GM19239 (cell line): ENCODE data around the gene FGF18.

Experiments
- DNase-seq: peaks from one replicate; pipeline ENCODE4 v3.0.0; 2011; ENCODE audit warnings: low spot score; ENCODE audit not compliant: insufficient read length
- FAIRE-seq: peaks from 2 replicates; lab custom pipeline; 2011; peaks lifted over from hg19 to GRCh38; lab: Jason Lieb, UNC

FGF18 gene

DNA sequence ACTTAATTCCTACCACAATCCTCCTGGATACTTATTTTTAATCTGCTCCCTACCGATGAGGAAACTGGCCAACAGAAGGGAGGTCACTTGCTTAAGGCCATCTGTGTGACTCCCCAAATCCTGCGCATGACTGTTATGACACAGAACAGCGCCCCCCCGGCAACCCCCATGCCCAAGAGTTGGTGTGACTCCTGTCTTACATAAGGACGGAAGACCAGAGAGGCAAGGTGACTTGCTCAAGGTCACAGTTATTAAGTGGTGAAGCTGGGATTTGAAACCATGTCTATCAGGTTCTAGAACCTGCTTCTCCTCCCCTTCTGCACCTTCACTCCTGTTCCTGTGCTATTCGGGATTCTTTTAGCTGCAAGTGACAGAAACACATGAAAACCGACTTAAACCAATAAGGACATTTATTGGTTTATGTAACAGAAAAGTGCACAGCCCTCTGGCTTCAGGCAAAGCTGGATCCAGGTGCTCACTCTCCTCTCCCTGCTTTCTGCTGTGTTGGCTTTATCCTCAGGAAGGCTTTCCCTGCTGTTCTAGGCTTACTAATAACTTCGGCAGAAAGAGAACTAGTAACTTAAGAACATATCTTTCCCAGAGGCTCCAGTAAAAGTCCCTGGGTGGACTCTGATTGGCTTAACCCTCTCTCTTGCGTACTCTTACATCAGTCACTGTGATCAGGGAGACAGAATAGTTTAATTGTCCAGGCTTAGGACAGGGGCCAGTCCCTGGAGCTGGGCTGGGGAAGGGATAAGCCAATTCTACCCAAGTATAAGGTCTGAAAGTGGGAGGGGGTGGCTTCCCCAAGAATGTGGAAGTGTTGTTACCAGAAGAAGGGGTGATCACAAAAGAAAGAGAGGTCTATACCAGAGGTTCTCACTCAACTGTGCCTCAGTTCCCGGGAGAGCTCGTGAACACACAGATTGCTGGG, 43.7 kb downstream of the FGF18 start:
- FAIRE-seq (no peak), DNase-seq (no peak)

DNA sequence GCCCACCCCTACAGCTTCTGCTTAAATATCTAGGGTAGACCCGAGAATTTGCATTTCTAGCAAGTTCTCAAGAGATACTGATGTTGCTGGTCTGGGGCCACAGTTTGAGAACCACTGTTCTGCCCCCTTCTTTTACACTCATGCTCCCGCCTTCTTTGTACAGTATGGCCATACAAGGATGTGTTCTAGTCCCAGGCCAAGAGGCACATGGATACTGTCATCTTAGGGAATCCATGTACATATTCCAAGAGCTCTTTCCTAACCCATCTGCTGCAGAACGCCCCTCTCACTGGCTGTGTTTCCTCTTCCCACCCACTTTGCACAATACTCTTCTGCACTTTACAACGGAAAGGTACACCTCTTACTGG, 44.4 kb downstream of the FGF18 start:
- DNase-seq: no peak
- no peak for FAIRE-seq

DNA sequence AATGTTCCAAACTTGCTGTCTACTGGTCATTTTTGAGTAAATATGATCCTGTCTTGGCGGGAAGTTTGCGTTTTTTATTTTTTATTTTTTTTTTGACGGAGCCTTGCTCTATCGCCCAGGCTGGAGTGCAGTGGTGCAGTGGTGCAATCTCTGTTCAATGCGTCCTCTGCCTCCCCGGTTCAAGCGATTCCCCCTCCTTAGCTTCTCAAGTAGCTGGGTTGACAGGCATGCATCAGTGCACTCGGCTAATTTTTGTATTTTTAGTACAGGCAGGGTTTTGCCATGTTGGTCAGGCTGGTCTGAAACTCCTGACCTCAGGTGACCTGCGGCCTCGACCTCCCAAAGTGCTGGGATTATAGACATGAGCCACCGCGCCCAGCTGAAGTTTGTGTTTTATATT, 45.4 kb downstream of the FGF18 start:
- no peak for FAIRE-seq
- no peak for DNase-seq

DNA sequence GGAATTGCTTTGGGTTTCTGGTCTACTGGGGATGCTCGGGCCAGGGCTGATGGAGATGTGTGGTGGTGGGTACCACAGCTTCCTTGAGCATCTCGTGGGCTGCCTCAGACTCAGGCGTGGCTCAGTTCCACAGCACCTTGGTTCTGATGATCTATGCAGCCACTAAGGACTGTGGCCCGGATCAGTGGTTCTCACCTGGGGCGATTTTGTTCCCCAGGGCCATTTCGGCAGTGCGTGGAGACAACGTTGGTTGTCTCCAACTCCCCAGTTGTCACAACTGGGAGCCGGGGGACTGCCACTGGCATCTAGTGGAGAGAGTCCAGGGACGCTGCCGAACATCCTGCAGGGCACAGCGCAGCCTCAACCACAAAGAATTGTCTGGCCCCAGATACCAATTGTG, 47.7 kb downstream of the FGF18 start:
- DNase-seq (no peak), FAIRE-seq (no peak)

DNA sequence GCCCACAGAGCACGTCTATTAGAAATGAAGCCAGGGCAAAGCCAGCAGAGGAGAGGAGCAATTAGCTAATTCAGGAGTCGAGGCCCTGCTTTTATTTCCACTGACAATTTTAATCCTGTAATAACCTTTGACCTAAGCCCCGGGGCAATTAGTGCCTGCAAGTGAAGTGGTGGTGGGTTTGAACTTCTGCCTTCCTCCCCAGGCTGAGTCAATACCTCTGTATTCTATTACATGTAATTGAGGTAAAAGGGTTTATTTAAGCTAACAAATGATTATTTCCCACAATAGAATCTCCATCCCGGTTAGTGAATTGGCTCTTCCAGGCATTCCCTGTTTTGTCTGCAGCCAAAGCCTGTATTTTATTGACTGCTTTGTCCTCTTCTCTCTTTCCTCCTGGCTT, 49.9 kb downstream of the FGF18 start:
- no peak for DNase-seq
- FAIRE-seq: no peak

DNA sequence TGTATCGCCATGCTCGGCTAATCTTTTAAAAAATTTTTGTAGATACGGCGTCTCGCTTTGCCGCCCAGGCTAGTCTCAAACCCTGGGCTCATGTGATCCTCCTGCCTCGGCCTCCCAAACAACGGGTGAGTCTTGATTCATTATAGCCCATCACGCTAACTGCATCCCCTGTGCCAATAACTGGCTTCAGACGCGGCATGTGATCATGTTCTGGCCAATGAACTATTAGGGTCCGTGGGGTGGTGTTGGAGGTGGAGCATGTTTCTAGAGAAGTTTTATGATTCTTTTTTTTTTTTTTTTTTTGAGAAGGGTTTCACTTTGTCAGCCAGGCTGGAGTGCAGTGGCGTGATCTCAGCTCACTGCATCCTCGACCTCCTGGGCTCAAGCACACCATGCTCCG, 51.0 kb downstream of the FGF18 start:
- FAIRE-seq: no peak
- no peak for DNase-seq

DNA sequence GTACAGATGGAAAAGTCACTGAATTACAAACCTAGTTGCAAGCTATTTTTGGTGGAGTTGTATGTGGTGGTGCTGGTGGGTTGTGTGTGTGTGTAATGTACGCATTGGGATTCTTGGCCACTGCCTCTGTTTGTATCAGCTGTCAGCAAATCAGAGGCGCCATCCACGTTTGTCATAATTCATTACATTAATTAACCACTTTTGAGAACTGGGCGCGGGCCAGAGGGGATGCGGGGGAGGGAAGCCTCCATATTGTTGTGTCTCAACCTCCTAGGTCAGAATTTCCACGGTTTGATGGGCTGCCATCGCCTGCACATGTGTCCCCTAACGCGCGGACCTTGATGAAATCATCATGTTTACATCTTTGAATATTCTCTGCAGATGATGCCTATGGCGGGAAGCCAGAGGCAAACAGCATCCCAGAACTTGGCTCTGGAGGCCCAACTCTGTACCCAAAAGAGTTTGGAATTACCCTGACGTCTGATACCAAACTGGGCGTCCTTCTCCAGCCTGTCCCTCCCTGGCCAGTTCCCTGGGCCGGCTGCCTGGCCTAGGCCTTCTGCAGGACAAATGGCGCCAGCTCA, 54.9 kb downstream of the FGF18 start:
- FAIRE-seq (no peak), DNase-seq (no peak)

DNA sequence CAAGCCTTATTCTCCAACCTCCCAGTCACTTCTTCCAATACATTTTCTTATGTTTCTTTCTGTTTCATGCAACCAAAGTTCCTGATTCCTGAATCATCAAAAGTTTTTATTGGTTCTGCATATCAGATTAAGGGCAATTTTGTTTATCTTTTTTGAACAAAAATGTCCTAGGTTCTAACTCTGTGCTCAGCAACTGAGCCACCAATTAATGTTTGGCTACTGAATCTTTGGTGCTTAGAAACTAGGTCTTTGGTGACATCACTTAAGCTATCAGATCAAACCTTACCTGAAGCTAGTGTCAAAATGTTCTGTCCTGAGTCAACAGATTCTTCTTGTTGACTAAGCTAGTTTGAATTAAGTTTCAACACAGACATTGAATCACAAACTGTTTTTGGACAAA, 56.1 kb downstream of the FGF18 start:
- DNase-seq: no peak
- FAIRE-seq: no peak

DNA sequence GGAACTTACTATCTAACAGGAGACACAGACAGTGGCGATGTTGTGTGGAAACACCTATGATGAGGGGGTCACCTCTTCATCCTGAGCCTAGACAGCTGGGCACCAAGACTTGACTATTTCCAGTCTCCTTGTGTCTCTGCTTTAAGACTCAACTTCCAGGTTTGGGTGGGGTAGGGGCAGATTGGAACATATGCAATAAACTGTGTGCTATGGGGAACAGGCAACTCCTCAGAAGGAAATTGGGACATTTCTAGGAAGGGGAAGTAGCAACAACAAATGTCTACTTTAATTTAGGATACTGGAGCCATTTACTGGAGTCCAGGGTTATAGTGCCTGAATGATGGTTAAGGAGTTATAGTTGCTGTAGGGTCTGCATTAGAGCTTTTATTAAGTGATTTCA, 57.3 kb downstream of the FGF18 start:
- FAIRE-seq (no peak), DNase-seq (no peak)

DNA sequence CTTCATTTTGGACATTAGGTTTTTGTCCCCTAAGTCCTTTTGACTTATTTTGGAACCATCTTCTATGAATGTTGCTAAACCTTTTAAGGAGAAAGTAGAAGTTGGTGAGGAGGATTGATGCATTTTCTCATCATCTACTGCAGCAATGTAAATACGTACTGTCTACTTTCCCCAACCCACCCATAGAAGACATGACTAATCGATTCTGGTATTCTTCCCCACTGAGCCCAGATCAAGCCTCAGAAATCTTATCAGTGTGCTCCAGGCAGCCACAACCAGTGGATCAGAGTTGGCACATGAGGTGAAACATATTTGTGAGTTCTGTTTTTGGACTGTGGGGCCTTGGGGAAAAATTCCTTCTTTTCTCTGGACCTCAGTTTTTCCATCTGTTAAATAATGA, 57.7 kb downstream of the FGF18 start:
- no peak for FAIRE-seq
- no peak for DNase-seq

DNA sequence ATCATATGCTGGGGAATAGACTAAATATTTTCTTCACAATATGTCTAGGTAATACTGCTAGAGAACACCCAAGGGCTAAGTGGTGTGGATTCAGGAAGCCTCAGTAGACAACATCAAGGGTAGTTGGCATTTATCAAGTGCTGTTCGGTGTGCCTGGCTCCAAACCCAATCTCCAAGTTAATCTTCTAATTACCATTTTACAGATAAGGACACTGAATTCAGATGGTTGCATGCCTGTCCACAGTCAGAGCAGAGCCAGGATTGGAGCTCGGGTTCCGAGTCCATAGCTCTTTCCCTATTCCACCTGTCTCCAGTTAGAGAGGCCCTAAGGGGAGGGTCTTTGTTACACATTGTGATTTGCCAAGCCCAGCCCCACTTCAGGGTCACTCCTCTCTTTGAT, 58.2 kb downstream of the FGF18 start:
- no peak for DNase-seq
- no peak for FAIRE-seq

DNA sequence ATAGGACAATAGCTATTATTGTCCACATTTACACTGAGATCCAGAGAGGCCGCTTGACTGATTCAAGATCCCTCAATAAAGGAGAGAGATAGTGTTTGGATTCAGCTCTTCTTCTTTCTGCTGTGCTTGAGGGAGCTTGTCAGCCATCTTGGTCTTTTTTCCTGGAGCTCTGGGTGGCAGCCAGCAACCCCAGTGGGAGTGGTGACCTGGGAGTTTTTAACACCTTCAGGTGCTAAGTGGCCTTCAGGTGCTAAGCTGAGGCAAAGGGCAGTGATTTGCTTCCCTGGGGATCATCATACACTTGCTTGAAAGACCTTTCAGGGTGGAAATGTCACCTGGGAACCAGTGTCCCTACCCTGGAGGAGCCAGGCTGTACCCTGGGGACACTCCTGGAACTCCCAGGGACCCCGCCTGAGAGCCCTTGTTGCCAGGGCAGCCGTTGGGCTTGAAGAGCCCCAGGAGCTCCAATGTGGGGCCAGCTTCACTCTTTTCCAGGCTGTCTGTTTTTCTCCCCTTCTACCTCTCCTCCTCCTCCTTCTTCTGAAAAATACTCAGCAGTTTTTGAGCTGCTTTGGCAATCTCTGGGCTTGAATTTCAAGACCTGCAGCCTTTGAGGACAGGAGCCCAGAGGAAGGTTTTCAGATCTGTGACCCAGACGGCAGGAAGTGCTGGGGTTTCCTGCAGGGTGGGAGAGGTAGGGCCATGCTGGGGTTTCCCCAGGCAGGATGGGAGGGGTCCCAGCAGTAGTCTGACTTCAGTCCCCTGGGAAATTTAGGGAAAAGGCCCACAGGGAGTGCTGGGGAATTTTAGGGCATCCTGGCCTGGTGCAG, 59.7 kb downstream of the FGF18 start:
- no peak for FAIRE-seq

DNA sequence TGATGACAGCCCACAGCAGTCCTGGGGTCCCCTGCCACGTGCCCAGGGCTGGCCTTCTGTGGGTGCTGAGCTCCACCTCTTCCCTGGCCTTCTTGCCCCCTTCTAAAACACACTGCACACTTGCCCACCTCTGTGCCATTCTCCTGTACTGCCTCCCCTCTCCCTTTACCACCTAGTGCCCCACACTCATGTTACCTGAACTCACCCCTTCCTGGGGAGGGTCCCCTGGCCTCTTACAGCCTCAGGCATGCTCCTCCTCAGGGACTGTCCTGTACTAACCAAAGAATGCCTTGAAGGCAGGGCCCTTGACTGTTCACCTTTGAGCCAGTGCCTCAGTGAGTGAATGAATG, 60.3 kb downstream of the FGF18 start:
- DNase-seq (no peak), FAIRE-seq (no peak)

More for the DNA sequence above, 59.7 kb downstream of the FGF18 start:
- no peak for DNase-seq

DNA sequence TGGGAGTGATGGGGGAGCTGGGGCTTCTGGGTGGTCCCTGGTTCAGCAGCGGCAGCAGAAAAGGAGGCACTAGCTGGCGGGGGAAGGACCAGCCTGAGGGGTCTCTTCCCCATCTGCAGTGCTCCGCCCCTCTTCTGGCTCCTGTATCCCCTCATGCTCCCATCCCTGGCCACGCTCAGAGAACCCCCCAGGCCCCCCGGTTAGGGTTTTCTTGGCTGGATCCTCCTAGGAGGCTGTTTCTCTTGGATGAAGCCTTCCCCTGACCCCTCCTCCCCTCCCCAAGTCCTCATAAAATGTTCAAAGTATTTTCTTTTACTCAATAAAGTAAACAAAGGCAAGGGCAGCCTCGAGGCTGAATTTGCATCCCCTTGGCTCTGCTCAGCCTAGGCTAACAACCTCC, 60.8 kb downstream of the FGF18 start:
- FAIRE-seq: no peak

DNA sequence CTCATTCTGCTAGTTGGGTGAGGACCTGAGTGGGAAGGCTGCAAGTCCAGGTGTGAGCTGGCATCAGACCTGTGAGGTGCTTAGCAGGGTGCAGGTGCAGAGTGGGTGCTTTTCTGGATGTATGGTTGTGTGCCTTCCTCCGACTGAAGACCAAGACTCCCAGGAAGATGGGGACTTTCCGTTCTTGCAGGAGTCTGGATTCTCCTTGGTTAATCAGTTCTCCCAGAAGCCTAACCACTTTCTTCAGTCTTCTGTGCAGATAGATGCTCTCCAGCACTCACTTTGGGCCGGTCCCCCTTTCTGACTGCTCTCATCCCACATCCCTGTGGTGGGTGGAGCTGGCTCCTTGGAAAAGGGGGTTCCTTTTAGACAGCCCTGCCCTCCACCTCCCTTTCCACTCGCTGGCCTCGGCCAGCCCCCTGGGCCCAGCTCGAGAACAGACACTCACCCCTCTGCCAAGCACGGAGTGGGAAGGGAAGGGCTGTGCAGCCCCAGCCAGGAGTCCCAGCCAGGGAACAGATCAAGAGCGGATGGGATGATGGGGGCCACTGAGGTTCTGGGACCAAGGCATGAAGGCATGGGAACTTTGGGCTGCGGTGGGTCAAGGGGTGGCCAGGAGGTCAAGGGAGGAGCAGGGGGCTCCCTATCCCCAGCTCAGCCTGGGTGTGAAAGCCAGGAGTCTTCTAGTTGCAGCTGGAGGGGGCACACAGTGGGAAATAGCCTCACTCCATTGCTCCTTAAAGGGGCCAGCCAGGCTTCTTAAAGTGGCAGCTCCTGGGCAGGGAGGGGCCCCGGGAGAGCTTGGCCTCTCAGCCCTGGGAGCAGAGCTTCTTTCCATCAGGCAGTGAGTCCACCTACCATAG, 62.4 kb downstream of the FGF18 start:
- DNase-seq (no peak), FAIRE-seq (no peak)

More for the DNA sequence above, 60.8 kb downstream of the FGF18 start:
- DNase-seq: no peak

DNA sequence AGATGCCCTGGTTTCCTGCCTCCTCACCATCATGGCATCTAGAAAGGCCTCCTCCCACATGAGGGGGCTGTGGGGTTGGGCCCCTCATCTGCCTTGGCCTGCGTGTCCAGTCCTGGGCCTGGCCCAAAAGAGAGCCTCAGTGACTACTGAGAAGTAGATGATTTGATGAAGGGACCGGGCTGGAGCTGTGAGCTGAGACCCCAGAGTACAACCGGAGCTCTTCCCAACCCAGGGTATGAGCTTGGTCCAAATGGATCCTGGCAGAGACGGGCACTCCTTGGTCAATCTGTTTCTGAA, 62.9 kb downstream of the FGF18 start:
- DNase-seq: no peak

DNA sequence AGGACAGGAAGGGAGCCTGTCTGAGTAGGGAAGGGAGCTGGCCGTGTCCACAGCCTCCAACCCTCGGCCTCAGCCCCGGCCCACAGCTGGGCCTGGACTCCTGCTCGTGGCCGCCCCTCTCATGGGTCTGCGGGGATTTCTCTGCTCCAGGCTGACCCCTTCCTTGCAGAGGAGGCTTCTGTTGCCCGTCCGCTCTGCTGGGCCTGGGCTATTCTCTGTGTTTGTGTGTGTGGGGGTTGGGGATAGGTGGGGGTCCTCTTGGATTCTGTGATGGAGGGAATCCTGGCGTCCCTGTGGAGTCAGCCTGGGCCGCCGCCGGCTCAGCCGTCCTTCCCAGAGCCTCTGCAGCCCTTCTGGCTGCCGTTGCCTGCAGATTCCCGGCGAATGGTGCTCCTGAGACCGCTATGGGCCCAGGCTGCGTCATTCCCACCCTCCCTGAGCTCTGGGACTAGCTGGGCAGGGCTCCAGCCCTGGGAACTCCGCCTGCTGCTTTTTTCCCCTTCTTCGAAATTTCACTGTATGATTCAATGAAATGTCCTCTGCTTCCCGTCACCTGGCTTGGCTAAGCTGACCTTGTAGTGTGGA, 64.2 kb downstream of the FGF18 start:
- DNase-seq (no peak), FAIRE-seq (no peak)

More for the DNA sequence above, 62.9 kb downstream of the FGF18 start:
- no peak for FAIRE-seq

DNA sequence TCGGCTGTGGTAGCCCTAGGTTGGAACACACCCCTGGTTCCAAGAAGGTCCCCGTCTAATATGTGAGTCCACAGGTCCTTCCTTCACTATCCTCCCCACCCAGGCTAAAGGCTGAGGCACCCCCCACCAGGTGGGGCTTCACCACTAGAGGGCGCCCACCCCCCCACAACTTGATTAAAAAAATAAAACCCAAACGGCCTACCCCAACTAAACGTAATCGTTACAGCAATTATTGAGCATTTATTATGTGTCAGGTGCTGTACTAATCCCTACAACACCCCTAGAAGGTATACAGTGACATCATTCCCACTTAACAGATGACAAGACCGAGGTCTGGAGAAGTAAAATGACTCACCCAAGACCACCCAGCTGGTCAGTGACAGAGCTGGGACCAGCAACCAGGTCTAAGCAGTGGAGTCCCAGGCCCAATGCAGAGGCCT, 65.0 kb downstream of the FGF18 start:
- FAIRE-seq: peak; percentile 75
- peak; percentile 58 for DNase-seq

DNA sequence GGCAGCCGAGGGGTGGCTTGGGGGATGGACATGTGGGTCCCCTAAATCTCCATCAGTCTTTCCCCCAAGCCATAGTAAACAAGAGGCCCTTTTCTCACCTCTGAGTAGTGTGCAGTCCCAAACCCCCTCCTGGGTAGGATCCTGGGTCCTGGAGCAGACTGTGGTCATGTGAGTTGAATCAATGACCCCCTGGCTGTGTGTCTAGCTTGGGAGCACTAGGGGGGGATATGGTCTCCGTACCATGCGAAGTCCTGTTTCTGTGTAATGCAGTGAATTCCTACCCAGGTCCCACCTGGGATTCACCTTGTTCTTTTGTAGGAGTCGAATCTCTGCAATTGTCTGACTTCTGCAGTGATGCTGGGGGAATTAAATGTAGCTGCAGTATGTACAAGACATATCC, 66.2 kb downstream of the FGF18 start:
- FAIRE-seq: no peak

DNA sequence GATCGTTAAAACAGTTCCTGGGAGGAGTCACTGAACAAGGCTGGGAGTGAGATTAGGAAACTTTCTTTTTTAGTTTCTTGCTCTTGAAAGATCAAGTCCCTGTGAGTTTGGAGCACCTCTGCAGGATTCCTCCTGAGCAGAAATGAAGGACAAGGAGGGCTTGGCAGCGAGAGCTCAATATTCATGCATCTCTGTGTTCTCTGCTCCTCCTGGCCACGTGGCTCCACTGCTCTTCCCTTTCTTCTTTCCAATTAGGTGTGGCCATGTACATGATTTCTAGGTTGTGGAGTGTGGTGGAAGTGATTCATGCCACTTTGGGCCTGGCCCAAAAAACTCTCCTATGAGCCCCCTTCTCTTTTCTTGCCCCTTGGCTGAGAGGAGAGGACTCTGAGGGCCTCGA, 67.2 kb downstream of the FGF18 start:
- no peak for DNase-seq
- FAIRE-seq: no peak

More for the DNA sequence above, 66.2 kb downstream of the FGF18 start:
- DNase-seq: no peak
